Breast epithelium (tissue), 3 donors: ENCODE results near the gene OR2A7.
"Not testable (repeated sequence)": the region's sequence is repeated elsewhere in the genome, so short reads cannot be mapped to it uniquely, and the experiment has no call there.

ENCODE experiments used
- CTCF ChIP-seq, 3 donors: fragments of 450-650 bp; IDR thresholded peaks; one replicate each; pipeline ENCODE4 v1.5.1; 2016 to 2017; ENCODE audit warnings: antibody characterized with exemption in 3 of 3, mild to moderate bottlenecking in 3 of 3, moderate library complexity in 3 of 3
- POLR2A ChIP-seq: fragments of 450-650 bp; IDR thresholded peaks from one replicate; pipeline ENCODE4 v1.6.1; 2016; ENCODE audit warnings: antibody characterized with exemption, mild to moderate bottlenecking, moderate library complexity
- POLR2AphosphoS5 ChIP-seq, 3 donors: sonication (generic); formaldehyde crosslinking; IDR thresholded peaks; one replicate each; pipeline ENCODE4 v1.6.1; 2017; ENCODE audit warnings: antibody characterized with exemption in 3 of 3

- TF ChIP-seq CTCF (IDR thresholded peaks at IDR 0.05); POLR2A; POLR2AphosphoS5 (IDR thresholded peaks at IDR 0.05): not testable (repeated sequence)
Observed at GRCh38 chr7:144247674-144248330, 16.8 kb downstream of the OR2A7 start.
